GM18868 (cell line): Measurements from ENCODE around the gene LCNL1.

Experiments used
- ATAC-seq: cut with Tn5 transposase; IDR thresholded peaks from one replicate; pipeline ENCODE4 v1.9.1; 2021; ENCODE audit warnings: mild to moderate bottlenecking, moderate library complexity; ENCODE audit not compliant: unreplicated experiment

The LCNL1 gene

GRCh38 chr9:136946228-136947027 lies 36.4 kb upstream of the LCNL1 start:
- no peak for ATAC-seq

- no peak for ATAC-seq
These were observed 35.5 kb upstream of the LCNL1 start for GRCh38 chr9:136947028-136947891.

GRCh38 chr9:136947955-136948510 lies 34.8 kb upstream of the LCNL1 start:
- no peak for ATAC-seq

GRCh38 chr9:136949239-136949816 lies 33.5 kb upstream of the LCNL1 start:
- ATAC-seq, result no peak

GRCh38 chr9:136949817-136950655 lies 32.8 kb upstream of the LCNL1 start:
- ATAC-seq, result peak; percentile 88

- no peak for ATAC-seq
These were observed 32.0 kb upstream of the LCNL1 start for GRCh38 chr9:136950656-136951276.

GRCh38 chr9:136951541-136952320 lies 31.1 kb upstream of the LCNL1 start, which contains the start of gene LCN12:
LCN12 (plus strand) TSS chr9:136952273; CDS start chr9:136952328, 55 bp downstream.
- no peak for ATAC-seq

- no peak for ATAC-seq
These were observed 30.4 kb upstream of the LCNL1 start for GRCh38 chr9:136952321-136952850.

- no peak for ATAC-seq
These were observed 29.7 kb upstream of the LCNL1 start for GRCh38 chr9:136952876-136953770.

- no peak for ATAC-seq
These were observed 29.0 kb upstream of the LCNL1 start for GRCh38 chr9:136953771-136954269.

- no peak for ATAC-seq
These were observed 28.3 kb upstream of the LCNL1 start for GRCh38 chr9:136954270-136955083.

- no peak for ATAC-seq
These were observed 27.4 kb upstream of the LCNL1 start for GRCh38 chr9:136955202-136955942.

- no peak for ATAC-seq
These were observed 26.9 kb upstream of the LCNL1 start for GRCh38 chr9:136955943-136956335.

- no peak for ATAC-seq
These were observed 26.2 kb upstream of the LCNL1 start for GRCh38 chr9:136956604-136957003.

GRCh38 chr9:136957461-136957860 lies 25.3 kb upstream of the LCNL1 start:
- no peak for ATAC-seq

GRCh38 chr9:136957901-136958300 lies 24.9 kb upstream of the LCNL1 start:
- ATAC-seq, result no peak
